HAP-1 (cell line): ENCODE measurements around the gene CD300E.
A peak's percentile ranks its signal among the peaks of the same experiment; 100 is the strongest.

ENCODE experiments used
- DNase-seq, 2 experiments: peaks; one replicate each; pipeline ENCODE4 v3.0.0-alpha.2; 2016 to 2020; ENCODE audit warnings: low spot score in 2 of 2
- H3K27me3 ChIP-seq: fragments of 250-450 bp; sonication (Bioruptor Pico); 2 replicates; pipeline ENCODE4 v1.5.1; 2020; ENCODE audit warnings: low read depth, mild to moderate bottlenecking, moderate library complexity
- H3K36me3 ChIP-seq: fragments of 250-450 bp; sonication (Bioruptor Pico); replicated peaks from 2 replicates; pipeline ENCODE4 v1.5.1; 2020; ENCODE audit warnings: mild to moderate bottlenecking
- H3K4me1 ChIP-seq: fragments of 250-450 bp; sonication (Bioruptor Pico); 2 replicates; pipeline ENCODE4 v1.5.1; 2020; ENCODE audit warnings: mild to moderate bottlenecking
- H3K4me3 ChIP-seq: fragments of 250-450 bp; sonication (Bioruptor Pico); 2 replicates; pipeline ENCODE4 v1.5.1; 2020; ENCODE audit warnings: mild to moderate bottlenecking, moderate library complexity
- H3K9me3 ChIP-seq: fragments of 250-450 bp; sonication (Bioruptor Pico); 2 replicates; pipeline ENCODE4 v1.5.1; 2020; ENCODE audit warnings: mild to moderate bottlenecking, moderate library complexity
- in situ Hi-C: fragments of 300-500 bp; cut with MboI; formaldehyde crosslinking; loops from 3 replicates; pipeline ENCODE4 v1.14.3; 2020; ENCODE audit warnings: low sequenced_read_pairs, inconsistent platforms, mixed read lengths

The CD300E gene

DNA sequence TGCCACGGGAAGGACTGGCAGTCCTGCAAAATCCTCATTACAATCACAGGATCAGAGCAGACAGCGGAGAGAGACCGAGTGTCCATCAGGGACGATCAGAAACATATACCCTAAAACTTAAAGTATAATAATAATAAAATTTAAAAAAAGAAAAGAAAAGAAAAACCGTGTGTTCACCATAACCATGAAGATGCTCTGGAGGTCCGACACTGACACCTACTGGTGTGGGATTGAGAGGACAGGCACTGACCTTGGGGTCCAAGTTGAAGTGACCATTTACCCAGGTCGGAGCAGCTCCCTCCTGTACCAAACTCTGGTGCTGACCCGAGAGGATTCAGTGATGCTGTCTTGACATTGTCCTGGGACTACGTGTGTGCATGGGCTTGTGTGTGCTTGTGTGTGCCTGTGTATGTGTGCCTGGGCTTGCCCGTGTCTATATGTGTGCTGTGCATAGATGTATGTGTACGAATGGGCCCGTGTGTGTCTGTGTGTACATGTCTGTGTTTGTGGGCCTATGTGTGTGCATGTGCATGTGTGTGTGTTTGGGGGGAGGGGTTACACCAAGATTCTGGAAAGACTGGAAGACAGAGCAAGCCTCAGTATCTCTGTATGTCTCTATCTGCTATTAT lies 21.5 kb downstream of the CD300E start:
- in situ Hi-C loops, result no loop called here
- Histone ChIP-seq H3K27me3 (0 out of 2 replicates have a peak, but pooled peaks cover 4% of the 10 kb centered on the region), H3K9me3 (no peaks in the 10 kb centered on the region), H3K4me1 (no peaks in the 10 kb centered on the region), H3K36me3 (no peaks in the 10 kb centered on the region), H3K4me3 (no peak overlapping the region)
- peak; percentile 11 to 56 for DNase-seq

DNA sequence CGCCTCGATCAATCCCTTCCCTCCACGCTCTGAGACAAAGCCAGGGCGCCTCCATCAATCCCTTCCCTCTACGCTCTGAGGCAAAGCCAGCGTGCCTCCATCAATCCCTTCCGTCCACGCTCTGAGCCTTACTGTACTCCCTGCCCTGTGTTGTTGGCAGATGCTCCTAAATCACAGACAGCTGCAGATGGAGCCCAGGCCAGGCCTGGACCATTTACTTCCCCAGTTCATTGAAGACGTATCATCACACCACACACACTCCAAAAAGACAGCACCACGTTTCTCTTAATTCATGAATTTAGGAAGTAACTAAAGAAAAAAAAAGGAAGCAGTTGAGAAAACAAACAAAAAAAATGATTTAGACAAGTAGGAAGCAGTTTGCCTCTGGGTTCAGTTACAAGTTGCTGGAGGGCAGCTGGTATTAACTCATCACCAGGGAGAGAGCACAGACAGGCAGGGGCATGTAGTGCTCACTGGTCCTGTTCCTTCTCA lies 24.0 kb downstream of the CD300E start:
- in situ Hi-C loops, result no loop called here
- DNase-seq, result no peak
- H3K9me3 ChIP-seq, result no peaks in the 10 kb centered on the region
- H3K36me3 ChIP-seq, result no peaks in the 10 kb centered on the region
- no peaks in the 10 kb centered on the region for H3K4me1 ChIP-seq
- no peak overlapping the region for H3K4me3 ChIP-seq
- 0 out of 2 replicates have a peak, but pooled peaks cover 4% of the 10 kb centered on the region for H3K27me3 ChIP-seq

DNA sequence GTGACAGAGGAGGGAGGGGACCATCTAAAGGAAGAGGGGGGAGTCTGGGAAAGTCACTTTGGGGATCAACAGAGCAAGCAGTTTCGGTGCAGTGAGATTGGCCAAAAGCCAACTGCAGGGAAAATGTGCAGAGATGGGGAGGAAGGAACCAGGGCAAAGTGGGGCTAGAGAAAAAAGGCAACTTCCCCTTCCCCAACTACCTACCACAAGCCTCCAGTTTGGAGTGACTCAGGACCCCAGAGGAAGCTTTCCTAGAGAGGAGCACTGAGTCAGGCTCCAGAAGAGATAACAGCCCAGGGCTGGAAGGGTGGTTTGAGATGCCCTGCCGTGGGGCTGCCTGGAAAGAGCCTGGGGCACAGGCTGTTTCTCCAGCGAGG lies 24.5 kb downstream of the CD300E start:
- H3K9me3 ChIP-seq, result no peaks in the 10 kb centered on the region
- H3K36me3 ChIP-seq, result no peaks in the 10 kb centered on the region
- DNase-seq, result no peak
- no peaks in the 10 kb centered on the region for H3K4me1 ChIP-seq
- 0 out of 2 replicates have a peak, but pooled peaks cover 4% of the 10 kb centered on the region for H3K27me3 ChIP-seq
- in situ Hi-C loops, result no loop called here
- H3K4me3 ChIP-seq, result no peak overlapping the region

DNA sequence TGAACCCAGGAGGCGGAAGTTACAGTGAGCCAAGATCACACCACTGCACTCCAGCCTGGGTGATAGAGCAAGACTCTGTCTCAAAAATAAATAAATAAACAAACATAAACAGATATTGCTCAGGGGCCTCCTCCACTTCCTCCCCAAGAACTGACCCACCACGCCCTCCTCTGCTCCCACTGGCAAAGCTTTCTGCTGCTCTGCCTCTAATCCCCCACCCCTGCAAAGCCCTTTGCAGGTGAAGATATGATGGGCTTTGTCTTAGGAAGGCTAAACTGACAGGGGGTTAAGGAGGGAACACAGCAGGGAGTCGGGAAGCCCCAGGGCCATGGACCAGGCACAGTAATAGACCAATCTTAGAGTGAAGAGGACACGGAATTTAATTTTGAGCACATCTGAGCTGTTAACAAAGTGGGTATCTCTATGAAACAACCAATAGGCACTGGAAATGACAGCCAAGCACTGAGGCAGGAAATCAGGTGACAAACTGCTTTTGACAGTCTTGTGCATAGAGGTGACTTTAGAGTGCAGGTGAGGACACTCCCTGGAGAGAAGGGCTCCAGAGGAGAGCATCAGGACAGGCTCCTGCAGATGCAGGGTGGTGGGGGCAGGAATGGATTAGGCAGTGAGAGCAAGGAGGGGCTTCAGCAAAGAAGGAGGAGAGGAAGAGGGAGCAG lies 25.1 kb downstream of the CD300E start:
- in situ Hi-C loops, result no loop called here
- H3K4me1 ChIP-seq, result no peaks in the 10 kb centered on the region
- 0 out of 2 replicates have a peak, but pooled peaks cover 4% of the 10 kb centered on the region for H3K27me3 ChIP-seq
- DNase-seq, result no peak
- no peak overlapping the region for H3K4me3 ChIP-seq
- no peaks in the 10 kb centered on the region for H3K36me3 ChIP-seq
- no peaks in the 10 kb centered on the region for H3K9me3 ChIP-seq

DNA sequence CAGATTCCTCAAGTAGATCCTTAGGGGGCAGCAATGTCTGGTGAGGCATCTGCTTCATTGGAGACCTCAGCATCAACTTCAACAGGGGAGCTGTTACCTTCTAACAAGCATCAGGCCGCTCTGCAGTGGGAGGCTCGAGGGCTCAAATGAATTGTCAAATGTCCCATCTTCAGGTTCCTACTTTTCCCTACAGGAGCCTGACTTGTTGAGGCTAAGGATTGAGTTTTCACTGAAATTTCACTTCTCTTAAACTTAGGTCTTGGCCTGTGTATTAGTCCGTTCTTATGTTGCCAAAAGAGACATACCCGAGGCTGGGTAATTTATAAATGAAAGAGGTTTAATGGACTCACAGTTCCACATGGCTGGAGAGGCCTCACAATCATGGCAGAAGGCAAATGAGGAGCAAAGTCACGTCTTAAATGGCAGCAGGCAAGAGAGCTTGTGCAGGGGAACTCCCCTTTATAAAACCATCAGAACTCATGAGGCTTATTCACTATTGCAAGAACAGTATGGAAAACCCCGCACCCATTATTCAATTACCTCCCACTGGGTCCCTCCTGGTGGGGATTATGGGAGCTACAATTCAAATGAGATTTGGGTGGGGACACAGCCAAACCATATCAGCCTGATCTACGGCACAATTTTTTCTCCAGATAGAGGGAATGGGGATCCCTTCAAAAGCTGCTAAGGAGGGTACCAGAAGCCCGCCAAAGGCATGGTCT lies 26.3 kb downstream of the CD300E start:
- Histone ChIP-seq H3K4me3 (no peak overlapping the region), H3K36me3 (no peaks in the 10 kb centered on the region), H3K4me1 (no peaks in the 10 kb centered on the region), H3K27me3 (0 out of 2 replicates have a peak, but pooled peaks cover 4% of the 10 kb centered on the region), H3K9me3 (no peaks in the 10 kb centered on the region)
- in situ Hi-C loops, result no loop called here
- DNase-seq, result no peak

DNA sequence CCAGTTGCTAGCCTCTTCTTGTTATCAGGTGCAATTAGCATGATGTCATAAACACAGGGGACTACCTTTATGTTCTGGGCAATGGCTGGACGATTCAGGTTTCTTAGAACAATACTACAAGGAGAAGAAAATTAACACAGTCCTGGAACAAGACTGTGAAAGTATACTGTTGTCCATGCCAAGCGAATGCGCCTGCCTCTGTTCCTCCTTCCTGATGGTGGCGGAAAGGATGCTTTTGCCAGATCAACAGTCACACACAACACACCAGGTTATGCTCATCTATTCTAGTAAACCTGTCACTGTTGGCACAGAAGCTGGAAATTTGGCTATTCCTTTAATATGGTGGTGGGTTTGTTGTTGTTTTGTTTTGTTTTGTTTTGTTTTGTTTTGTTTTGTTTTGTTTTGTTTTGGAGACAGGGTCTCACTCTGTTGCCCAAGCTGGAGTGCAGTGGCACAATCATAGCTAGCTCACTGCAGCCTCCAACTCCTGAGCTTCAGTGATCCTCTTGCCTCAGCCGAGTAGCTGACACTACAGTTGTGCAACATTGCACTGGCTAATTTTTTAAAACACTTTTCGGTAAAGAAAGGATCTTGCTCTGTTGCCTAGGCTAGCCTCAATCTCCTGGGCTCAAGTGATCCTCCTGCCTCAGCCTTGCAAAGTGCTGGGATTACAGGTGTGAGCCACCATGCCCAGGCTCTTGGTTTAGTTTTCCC lies 28.3 kb downstream of the CD300E start:
- H3K27me3 ChIP-seq, result 0 out of 2 replicates have a peak, but pooled peaks cover 3% of the 10 kb centered on the region
- H3K4me1 ChIP-seq, result no peaks in the 10 kb centered on the region
- in situ Hi-C loops, result no loop called here
- no peak overlapping the region for H3K4me3 ChIP-seq
- no peaks in the 10 kb centered on the region for H3K9me3 ChIP-seq
- H3K36me3 ChIP-seq, result no peaks in the 10 kb centered on the region
- DNase-seq, result no peak

DNA sequence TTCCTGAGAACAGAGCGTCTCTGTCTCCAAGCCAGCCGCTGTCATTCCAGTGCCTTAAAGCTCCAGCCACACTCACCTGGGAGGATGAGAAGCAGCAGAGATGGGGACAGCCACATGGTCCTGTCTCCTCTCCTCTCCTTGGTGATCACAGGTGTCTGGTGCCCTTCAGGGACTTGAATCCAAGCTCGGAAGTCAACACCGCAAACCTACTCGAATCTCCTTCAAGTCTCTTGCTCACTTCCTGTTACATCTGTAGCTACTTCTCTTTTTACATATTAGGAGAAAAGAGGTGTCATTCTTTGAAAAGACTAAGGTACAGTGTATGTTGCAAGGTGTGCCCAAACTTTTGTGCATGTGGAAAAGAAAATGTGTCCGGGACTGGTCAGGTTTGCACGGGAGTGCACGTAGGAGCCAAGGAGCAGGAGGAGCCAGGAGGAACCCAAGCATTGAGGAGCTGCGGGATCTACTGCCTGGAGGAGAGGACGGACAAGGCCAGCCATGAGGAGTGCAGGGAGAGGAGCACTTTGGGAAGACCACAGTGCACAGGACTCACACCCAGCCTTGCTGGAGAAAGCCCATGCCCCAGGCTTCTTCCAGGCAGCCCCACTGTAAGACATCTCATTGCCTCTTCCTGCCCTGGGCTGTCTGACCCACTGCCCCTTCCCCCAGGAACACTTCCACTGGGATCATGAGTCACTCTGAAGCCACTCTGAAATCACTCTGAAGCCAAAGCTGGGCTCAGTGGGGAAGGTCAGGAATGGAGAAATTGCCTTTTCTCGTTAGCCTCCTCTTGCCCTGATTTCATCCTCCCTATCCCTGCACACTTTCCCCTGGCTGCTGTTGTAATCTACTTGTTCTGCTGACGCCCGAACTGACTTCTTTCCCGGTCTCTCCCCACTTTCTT lies 31.2 kb downstream of the CD300E start, which contains the start of gene CD300LD:
Gene CD300LD, minus strand, starts transcription at position 197 of the 904 bp plus-strand sequence. Its CDS starts 81 bp downstream, at position 116.
- H3K36me3 ChIP-seq, result no peaks in the 10 kb centered on the region
- no peak for DNase-seq
- in situ Hi-C loops, result no loop called here
- H3K4me3 ChIP-seq, result no peak within 1 kb of the TSS
- H3K4me1 ChIP-seq, result no peaks in the 10 kb centered on the region
- H3K9me3 ChIP-seq, result no peaks in the 10 kb centered on the region
- H3K27me3 ChIP-seq, result 0 out of 2 replicates have a peak, but pooled peaks cover 3% of the 10 kb centered on the region

DNA sequence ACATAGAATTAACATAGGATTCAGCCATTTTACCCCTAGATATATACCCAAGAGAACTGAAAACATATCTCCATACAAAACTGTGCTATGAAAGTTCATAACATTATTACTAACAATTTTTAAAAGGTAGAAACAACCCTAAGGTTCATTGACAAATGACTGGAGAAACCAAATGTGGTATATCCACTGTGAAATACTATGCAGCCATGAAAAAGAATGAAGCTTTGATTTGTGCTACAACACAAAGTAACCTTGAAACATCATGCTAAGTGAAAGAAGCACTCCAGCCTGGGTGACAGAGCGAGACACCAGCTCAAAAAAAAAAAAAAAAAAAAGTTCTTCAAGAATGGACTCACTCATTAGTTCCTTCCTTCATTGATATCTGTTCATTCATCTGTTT lies 32.0 kb downstream of the CD300E start:
- Histone ChIP-seq H3K4me1 (no peaks in the 10 kb centered on the region), H3K4me3 (no peak overlapping the region)
- in situ Hi-C loops, result no loop called here

DNA sequence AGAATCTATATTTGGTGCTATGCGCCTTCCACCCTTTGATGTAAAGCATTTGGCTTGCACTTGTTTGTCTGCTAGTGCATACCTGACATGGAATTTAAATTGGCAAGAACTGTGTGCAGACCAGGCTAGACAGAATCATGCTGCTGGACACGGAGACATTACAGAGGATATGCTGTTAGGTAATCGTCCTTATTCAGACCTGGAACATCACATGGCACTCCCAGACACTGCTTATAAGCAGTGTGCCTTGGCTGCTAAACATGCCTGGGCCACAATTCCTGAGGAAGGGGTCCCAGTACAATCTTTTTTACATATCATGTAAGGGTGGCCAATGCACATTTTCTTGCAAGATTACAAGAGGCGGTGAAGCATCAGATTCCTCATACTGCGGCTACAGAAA lies 37.8 kb downstream of the CD300E start:
- no peak for DNase-seq
- no peaks in the 10 kb centered on the region for H3K27me3 ChIP-seq

More for the DNA sequence above, 32.0 kb downstream of the CD300E start:
- Histone ChIP-seq H3K27me3 (0 out of 2 replicates have a peak, but pooled peaks cover 3% of the 10 kb centered on the region), H3K36me3 (no peaks in the 10 kb centered on the region), H3K9me3 (no peaks in the 10 kb centered on the region)
- DNase-seq, result no peak

DNA sequence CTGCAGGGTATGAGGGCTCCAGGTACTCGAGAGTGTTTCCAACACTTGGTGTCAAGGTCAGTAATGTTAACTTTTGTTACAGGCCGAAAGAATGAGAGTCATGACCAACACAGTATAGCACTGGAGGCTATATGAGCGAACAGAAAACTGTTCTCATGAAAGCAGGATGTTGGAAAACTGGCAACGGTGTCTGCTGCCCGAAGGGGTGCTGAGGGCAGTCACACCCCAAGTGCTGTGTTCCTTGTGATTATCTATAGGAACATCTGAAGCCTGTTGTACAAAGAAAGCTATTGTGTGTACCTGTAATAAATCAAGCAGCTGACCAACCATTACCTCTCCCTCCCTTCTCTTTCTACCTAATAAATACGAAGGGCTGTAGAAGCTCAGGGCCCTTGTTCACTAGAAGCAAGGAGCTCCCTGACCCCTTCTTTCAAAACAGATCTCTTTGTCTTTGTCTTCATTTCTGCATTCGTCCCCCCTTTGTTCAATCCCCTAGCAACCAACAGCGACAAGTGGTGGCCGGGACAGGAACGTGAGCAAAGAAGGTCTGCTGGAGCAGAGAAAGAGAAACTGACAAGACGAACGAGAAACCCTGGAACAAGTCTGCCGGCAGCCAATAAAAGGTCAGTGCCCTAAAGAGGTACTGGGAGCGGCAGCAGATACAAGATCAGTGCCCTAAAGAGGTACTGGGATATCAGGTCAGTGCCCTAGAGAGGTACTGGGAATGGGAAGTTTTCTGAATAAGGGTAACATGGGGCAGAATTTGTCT lies 39.1 kb downstream of the CD300E start:
- no peaks in the 10 kb centered on the region for H3K9me3 ChIP-seq
- no peaks in the 10 kb centered on the region for H3K4me1 ChIP-seq
- H3K36me3 ChIP-seq, result no peaks in the 10 kb centered on the region
- in situ Hi-C loops, result no loop called here
- no peak for DNase-seq
- no peaks in the 10 kb centered on the region for H3K27me3 ChIP-seq
- no peak overlapping the region for H3K4me3 ChIP-seq

More for the DNA sequence above, 37.8 kb downstream of the CD300E start:
- Histone ChIP-seq H3K4me3 (no peak overlapping the region), H3K9me3 (no peaks in the 10 kb centered on the region), H3K4me1 (no peaks in the 10 kb centered on the region), H3K36me3 (no peaks in the 10 kb centered on the region)
- in situ Hi-C loops, result no loop called here

DNA sequence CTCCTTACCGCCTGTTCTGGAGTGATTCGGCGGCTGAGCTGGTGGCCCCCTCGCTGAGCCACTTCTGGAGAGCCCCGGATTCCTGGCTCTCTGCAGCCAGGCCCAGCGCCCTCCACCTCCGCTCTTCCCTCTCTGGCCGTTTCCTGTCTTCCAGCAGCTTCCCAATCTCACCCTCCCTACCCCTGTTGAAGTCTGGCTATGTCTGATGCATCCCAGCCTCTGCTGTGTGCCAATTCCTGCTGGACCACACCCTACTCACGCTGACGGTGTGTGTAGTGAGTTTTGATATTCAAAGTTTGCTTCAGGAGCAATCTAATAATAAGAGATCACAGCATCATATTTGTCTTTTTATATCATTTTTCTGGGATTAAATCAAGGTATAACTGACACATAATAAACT lies 40.9 kb downstream of the CD300E start:
- Histone ChIP-seq H3K4me1 (no peaks in the 10 kb centered on the region), H3K9me3 (no peaks in the 10 kb centered on the region), H3K27me3 (no peaks in the 10 kb centered on the region), H3K36me3 (no peaks in the 10 kb centered on the region), H3K4me3 (no peak overlapping the region)
- DNase-seq, result no peak
- in situ Hi-C loops, result no loop called here

DNA sequence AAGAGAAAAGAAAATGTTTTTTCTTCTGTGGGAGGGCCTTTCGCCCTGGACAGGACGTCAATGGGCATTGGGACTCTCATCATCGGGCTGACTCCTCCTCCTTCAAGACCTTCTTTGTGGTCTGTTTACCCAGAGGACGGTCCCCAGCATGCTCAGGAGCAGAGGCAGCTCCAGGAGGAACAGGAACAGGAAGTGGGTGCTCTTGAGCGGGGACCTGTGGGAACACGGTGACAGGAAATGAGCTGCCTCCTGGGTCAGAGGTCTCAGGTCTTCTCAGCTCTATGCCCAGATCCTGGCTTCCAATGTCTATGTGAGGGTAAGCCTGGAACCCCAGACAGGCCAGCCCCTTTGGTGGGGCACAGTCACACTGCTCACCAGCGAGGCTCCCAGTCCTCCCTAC lies 43.6 kb downstream of the CD300E start:
- no peak for DNase-seq
- Histone ChIP-seq H3K4me3 (no peak overlapping the region), H3K36me3 (no peaks in the 10 kb centered on the region), H3K9me3 (no peaks in the 10 kb centered on the region), H3K4me1 (no peaks in the 10 kb centered on the region), H3K27me3 (peaks cover 3% of the 10 kb centered on the region)
- in situ Hi-C loops, result no loop called here
